ENCODE results near the gene PRR14.
"Not testable (repeated sequence)": the region's sequence is repeated elsewhere in the genome, so short reads cannot be mapped to it uniquely, and the experiment has no call there.

Gene PRR14

GRCh38 chr16:30637139-30637538, 13.6 kb upstream of the PRR14 start:
- H3K9me3 ChIP-seq (replicated peaks; ENCODE audit: low read length); H3K4me2 ChIP-seq (ENCODE audit: low read length); H3K4me1 ChIP-seq (ENCODE audit: control insufficient read depth, insufficient read depth, low read length); H3K9ac ChIP-seq (ENCODE audit: low read depth, low read length); H3K36me3 ChIP-seq (ENCODE audit: insufficient read depth, low read length); H3K27me3 ChIP-seq (ENCODE audit: control insufficient read depth, insufficient read depth, low read length); H3K4me3 ChIP-seq (ENCODE audit: low read length): not testable (repeated sequence)

- Histone ChIP-seq H3K4me2 (ENCODE audit: low read length) (no peak overlapping the region), H3K4me3 (ENCODE audit: low read length) (no peak overlapping the region), H3K27me3 (ENCODE audit: control insufficient read depth, insufficient read depth, low read length) (no peaks in the 10 kb centered on the region), H3K9me3 (replicated peaks; ENCODE audit: low read length) (no peaks in the 10 kb centered on the region), H3K4me1 (ENCODE audit: control insufficient read depth, insufficient read depth, low read length) (peaks cover 8% of the 10 kb centered on the region), H3K9ac (ENCODE audit: low read depth, low read length) (no peak overlapping the region), H3K36me3 (ENCODE audit: insufficient read depth, low read length) (no peaks in the 10 kb centered on the region)
These were observed 12.8 kb upstream of the PRR14 start for GRCh38 chr16:30637944-30638343.

GRCh38 chr16:30641378-30641982, 9.3 kb upstream of the PRR14 start:
- no peaks in the 10 kb centered on the region for H3K9me3 ChIP-seq (replicated peaks; ENCODE audit: low read length)
- no peaks in the 10 kb centered on the region for H3K36me3 ChIP-seq (ENCODE audit: insufficient read depth, low read length)
- no peak overlapping the region for H3K4me3 ChIP-seq (ENCODE audit: low read length)
- no peak overlapping the region for H3K4me2 ChIP-seq (ENCODE audit: low read length)
- H3K4me1 ChIP-seq (ENCODE audit: control insufficient read depth, insufficient read depth, low read length) = no peaks in the 10 kb centered on the region
- H3K9ac ChIP-seq (ENCODE audit: low read depth, low read length) = no peak overlapping the region
- H3K27me3 ChIP-seq (ENCODE audit: control insufficient read depth, insufficient read depth, low read length) = no peaks in the 10 kb centered on the region

- no peak overlapping the region for H3K9ac ChIP-seq (ENCODE audit: low read depth, low read length)
- H3K9me3 ChIP-seq (replicated peaks; ENCODE audit: low read length) = no peaks in the 10 kb centered on the region
- no peak overlapping the region for H3K4me2 ChIP-seq (ENCODE audit: low read length)
- H3K27me3 ChIP-seq (ENCODE audit: control insufficient read depth, insufficient read depth, low read length) = no peaks in the 10 kb centered on the region
- no peak overlapping the region for H3K4me3 ChIP-seq (ENCODE audit: low read length)
- no peaks in the 10 kb centered on the region for H3K4me1 ChIP-seq (ENCODE audit: control insufficient read depth, insufficient read depth, low read length)
- H3K36me3 ChIP-seq (ENCODE audit: insufficient read depth, low read length) = no peaks in the 10 kb centered on the region
These were observed 6.4 kb upstream of the PRR14 start for GRCh38 chr16:30644334-30644830.

- no peaks in the 10 kb centered on the region for H3K27me3 ChIP-seq (ENCODE audit: control insufficient read depth, insufficient read depth, low read length)
- no peaks in the 10 kb centered on the region for H3K9me3 ChIP-seq (replicated peaks; ENCODE audit: low read length)
- no peak overlapping the region for H3K4me2 ChIP-seq (ENCODE audit: low read length)
- no peak overlapping the region for H3K9ac ChIP-seq (ENCODE audit: low read depth, low read length)
- no peak overlapping the region for H3K4me3 ChIP-seq (ENCODE audit: low read length)
- H3K4me1 ChIP-seq (ENCODE audit: control insufficient read depth, insufficient read depth, low read length) = peaks cover 5% of the 10 kb centered on the region
- no peaks in the 10 kb centered on the region for H3K36me3 ChIP-seq (ENCODE audit: insufficient read depth, low read length)
These were observed 5.0 kb upstream of the PRR14 start for GRCh38 chr16:30645727-30646126.

GRCh38 chr16:30647274-30647571, 3.5 kb upstream of the PRR14 start:
- Histone ChIP-seq H3K36me3 (ENCODE audit: insufficient read depth, low read length) (peaks cover under 1% of the 10 kb centered on the region), H3K9me3 (replicated peaks; ENCODE audit: low read length) (no peaks in the 10 kb centered on the region)

GRCh38 chr16:30649725-30650368, 913 bp upstream of the PRR14 start:
- Histone ChIP-seq H3K4me2 (ENCODE audit: low read length) (peak overlapping the region; percentile 78), H3K27me3 (ENCODE audit: control insufficient read depth, insufficient read depth, low read length) (no peaks in the 10 kb centered on the region), H3K9me3 (replicated peaks; ENCODE audit: low read length) (no peaks in the 10 kb centered on the region), H3K9ac (ENCODE audit: low read depth, low read length) (peak overlapping the region; percentile 62), H3K4me1 (ENCODE audit: control insufficient read depth, insufficient read depth, low read length) (peaks cover 15% of the 10 kb centered on the region), H3K36me3 (ENCODE audit: insufficient read depth, low read length) (peaks cover 17% of the 10 kb centered on the region), H3K4me3 (ENCODE audit: low read length) (peak overlapping the region; percentile 93)

More at GRCh38 chr16:30647274-30647571, 3.5 kb upstream of the PRR14 start:
- Histone ChIP-seq H3K27me3 (ENCODE audit: control insufficient read depth, insufficient read depth, low read length) (no peaks in the 10 kb centered on the region), H3K4me1 (ENCODE audit: control insufficient read depth, insufficient read depth, low read length) (peaks cover 10% of the 10 kb centered on the region), H3K9ac (ENCODE audit: low read depth, low read length) (no peak overlapping the region), H3K4me2 (ENCODE audit: low read length) (no peak overlapping the region), H3K4me3 (ENCODE audit: low read length) (no peak overlapping the region)

GRCh38 chr16:30651124-30652004, 604 bp downstream of the PRR14 start:
- H3K4me2 ChIP-seq (ENCODE audit: low read length) = peak overlapping the region; percentile 96
- H3K36me3 ChIP-seq (ENCODE audit: insufficient read depth, low read length) = peaks cover 32% of the 10 kb centered on the region
- H3K9me3 ChIP-seq (replicated peaks; ENCODE audit: low read length) = no peaks in the 10 kb centered on the region
- H3K4me3 ChIP-seq (ENCODE audit: low read length) = peak overlapping the region; percentile 93
- H3K27me3 ChIP-seq (ENCODE audit: control insufficient read depth, insufficient read depth, low read length) = no peaks in the 10 kb centered on the region
- H3K4me1 ChIP-seq (ENCODE audit: control insufficient read depth, insufficient read depth, low read length) = peaks cover 15% of the 10 kb centered on the region
- peak overlapping the region; percentile 90 for H3K9ac ChIP-seq (ENCODE audit: low read depth, low read length)

GRCh38 chr16:30652005-30652296, 1.2 kb downstream of the PRR14 start:
- peak overlapping the region; percentile 96 for H3K4me2 ChIP-seq (ENCODE audit: low read length)
- H3K4me3 ChIP-seq (ENCODE audit: low read length) = peak overlapping the region; percentile 93
- no peaks in the 10 kb centered on the region for H3K9me3 ChIP-seq (replicated peaks; ENCODE audit: low read length)
- peak overlapping the region; percentile 73 for H3K9ac ChIP-seq (ENCODE audit: low read depth, low read length)
- no peaks in the 10 kb centered on the region for H3K27me3 ChIP-seq (ENCODE audit: control insufficient read depth, insufficient read depth, low read length)
- peaks cover 35% of the 10 kb centered on the region for H3K36me3 ChIP-seq (ENCODE audit: insufficient read depth, low read length)
- H3K4me1 ChIP-seq (ENCODE audit: control insufficient read depth, insufficient read depth, low read length) = peaks cover 18% of the 10 kb centered on the region

- H3K4me3 ChIP-seq (ENCODE audit: low read length) = peak overlapping the region; percentile 93
- no peaks in the 10 kb centered on the region for H3K9me3 ChIP-seq (replicated peaks; ENCODE audit: low read length)
- H3K9ac ChIP-seq (ENCODE audit: low read depth, low read length) = peak overlapping the region; percentile 73
- H3K4me1 ChIP-seq (ENCODE audit: control insufficient read depth, insufficient read depth, low read length) = peaks cover 25% of the 10 kb centered on the region
- H3K27me3 ChIP-seq (ENCODE audit: control insufficient read depth, insufficient read depth, low read length) = no peaks in the 10 kb centered on the region
- peak overlapping the region; percentile 96 for H3K4me2 ChIP-seq (ENCODE audit: low read length)
- peaks cover 35% of the 10 kb centered on the region for H3K36me3 ChIP-seq (ENCODE audit: insufficient read depth, low read length)
These were observed 2.0 kb downstream of the PRR14 start for GRCh38 chr16:30652718-30653117.

GRCh38 chr16:30654856-30655255, 4.1 kb downstream of the PRR14 start:
- H3K4me3 ChIP-seq (ENCODE audit: low read length) = no peak overlapping the region

More at GRCh38 chr16:30654856-30655255, 4.1 kb downstream of the PRR14 start:
- Histone ChIP-seq H3K27me3 (ENCODE audit: control insufficient read depth, insufficient read depth, low read length) (no peaks in the 10 kb centered on the region), H3K36me3 (ENCODE audit: insufficient read depth, low read length) (peaks cover 35% of the 10 kb centered on the region), H3K4me1 (ENCODE audit: control insufficient read depth, insufficient read depth, low read length) (peaks cover 25% of the 10 kb centered on the region), H3K9ac (ENCODE audit: low read depth, low read length) (no peak overlapping the region), H3K4me2 (ENCODE audit: low read length) (no peak overlapping the region), H3K9me3 (replicated peaks; ENCODE audit: low read length) (no peaks in the 10 kb centered on the region)
